Activated CD8-positive, alpha-beta memory T cell treated with anti-CD3 and anti-CD28 coated beads, Interleukin-2, amount 50 U/mL, for 48 hours (primary cell): Measurements from ENCODE around the gene NR1I3.
A peak's percentile ranks its signal among the peaks of the same experiment; 100 is the strongest.

Source experiments
- DNase-seq: peaks from one replicate; pipeline ENCODE4 v3.0.0-alpha.2; 2020

The NR1I3 gene

DNA sequence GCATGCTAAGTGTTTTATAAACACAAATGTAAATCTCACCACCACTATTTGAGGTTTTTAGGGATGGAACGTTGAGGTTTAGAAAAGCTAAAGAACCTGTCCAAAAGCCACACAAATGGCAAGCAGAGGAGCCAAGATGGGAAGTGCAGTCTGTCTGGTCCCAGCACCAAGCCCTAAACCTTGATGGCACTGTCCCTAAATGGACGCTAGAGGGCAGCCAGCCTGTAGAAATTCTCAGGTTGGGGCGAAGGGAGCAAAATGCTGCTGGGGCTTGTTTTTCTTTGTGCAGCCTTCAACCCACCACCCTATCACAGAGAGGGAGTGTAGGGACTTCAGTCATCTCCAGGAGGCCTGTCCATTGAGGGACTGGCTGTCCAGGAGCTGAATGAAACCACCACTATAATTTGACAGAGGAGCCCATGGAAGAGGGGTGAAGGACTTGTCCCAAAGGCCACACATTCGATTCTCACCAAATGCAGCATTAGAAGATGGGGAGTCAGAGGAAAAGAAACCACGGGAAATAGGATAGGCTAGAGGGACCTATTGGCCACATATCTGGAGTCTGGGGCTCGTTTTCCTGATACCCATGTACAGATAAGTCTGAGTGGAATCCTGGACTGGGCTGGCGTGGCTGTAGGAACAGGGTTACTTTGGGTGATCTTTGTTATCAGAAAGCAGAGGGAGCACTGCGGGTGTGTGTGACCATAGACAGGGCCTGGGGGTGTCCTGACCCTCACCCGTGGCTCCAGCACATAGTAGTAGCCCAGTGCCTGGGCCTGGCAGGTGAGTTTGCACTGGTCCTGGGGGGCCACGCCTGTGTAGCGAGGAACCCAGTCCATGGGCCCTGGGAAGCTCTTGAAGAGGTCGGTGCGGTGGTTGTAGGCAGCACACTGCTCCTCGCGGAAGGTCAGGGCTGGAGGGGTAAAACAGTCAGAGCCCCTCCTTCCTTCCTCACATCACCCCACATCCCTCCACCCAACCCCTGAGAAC, 45.2 kb downstream of the NR1I3 start:
- peak; percentile 77 for DNase-seq

DNA sequence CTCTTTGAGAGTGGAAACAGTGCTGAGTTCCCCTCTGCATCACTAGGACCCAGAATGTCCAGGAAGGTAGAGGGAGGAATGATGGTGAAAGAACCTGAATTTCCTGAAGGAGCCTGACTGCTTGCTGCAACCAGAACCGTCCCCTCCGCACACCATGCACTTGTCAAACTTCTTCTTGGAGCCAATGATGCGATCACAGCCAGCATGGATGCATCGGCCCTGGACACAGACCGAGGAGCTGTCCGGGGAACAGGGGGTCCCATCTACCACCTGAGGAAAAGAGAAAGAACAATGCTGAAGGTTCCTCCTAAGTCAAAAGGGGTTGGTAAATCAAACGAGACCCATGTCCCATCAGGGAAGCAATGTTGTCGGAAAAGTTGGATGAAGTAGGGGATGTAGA, 46.0 kb downstream of the NR1I3 start:
- DNase-seq = no peak

DNA sequence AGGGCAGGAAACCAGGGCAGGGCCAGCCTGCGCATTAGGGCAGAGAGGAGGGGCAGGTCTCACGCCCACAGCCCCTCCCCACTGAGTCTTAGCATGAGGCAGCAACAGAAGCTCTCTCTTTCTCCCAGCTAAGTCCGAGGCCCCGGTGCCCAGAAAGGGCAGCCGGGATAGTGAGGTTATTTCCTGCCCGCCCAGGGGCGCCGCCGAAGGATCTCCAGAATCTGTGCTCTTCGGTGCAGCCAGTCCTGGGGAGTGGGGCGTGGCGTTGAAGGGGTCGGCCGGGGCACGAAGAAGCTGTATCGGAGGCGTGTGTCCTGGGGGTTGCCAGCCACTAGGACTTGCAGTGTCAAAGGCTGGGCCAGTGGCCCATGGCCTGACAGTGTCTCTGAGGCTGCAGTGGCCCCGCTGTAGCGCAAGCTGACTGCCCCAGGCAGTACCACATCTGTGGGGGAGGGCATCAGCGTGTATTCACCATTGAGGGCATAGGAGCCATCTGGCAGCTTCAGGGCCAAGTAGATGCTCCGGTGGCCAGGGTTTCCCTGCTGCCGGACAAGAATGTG, 47.0 kb downstream of the NR1I3 start:
- no peak for DNase-seq

DNA sequence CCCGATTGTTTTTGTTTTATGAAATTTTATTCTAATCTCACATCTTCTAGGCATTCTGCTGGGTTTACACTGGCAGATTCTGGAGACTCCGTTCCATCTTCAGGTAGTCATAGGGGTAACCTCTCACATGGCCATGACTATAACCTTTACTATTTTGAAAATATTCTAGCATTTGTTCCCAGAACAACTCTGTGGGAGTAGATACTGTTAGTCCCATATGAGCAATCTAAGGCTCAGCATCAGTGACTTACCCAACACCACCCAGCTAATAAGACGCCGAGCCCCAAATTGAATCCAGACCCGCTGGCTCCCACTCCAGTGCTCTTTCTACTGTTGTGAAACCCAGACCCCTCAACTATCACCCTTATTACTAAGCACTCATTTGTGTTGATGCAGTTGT, 49.0 kb downstream of the NR1I3 start:
- DNase-seq = no peak

DNA sequence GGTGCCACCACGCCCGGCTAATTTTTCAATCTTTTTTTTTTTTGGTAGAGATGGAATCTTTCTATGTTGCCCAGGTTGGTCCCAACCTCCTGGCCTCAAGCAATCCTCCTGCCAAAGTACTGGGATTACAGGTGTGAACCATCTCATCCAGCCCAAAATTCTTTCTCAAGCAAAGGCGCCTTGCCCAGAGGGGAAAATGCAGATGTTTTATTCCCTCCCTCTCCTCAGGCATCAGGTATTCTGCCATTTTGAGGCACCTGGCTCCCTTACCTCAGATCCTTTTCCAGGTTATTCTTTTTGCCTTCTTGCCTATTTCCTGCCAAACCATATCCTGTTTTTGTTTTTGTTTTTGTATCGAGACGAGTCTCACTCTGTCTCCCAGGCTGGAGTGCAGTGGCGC, 49.6 kb downstream of the NR1I3 start:
- no peak for DNase-seq

DNA sequence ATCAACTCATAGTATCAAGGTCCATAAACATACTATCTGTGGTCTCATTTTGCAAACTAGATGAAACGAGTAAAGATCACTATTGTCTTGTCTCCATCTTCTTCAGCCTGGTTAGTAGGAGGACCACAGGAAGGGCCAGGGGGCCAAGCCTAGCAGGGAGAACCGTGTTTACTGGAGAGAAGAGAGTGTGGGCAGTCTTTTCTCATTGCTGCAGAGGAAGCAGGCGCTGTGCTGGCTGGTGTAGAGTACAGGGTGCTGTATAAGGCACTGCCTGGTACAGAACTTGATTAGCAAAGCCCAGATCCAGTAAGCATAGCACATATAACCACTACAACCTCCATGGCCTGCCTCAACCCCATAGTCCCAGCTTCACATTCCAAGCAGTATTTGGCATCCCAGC, 50.7 kb downstream of the NR1I3 start:
- DNase-seq = no peak

DNA sequence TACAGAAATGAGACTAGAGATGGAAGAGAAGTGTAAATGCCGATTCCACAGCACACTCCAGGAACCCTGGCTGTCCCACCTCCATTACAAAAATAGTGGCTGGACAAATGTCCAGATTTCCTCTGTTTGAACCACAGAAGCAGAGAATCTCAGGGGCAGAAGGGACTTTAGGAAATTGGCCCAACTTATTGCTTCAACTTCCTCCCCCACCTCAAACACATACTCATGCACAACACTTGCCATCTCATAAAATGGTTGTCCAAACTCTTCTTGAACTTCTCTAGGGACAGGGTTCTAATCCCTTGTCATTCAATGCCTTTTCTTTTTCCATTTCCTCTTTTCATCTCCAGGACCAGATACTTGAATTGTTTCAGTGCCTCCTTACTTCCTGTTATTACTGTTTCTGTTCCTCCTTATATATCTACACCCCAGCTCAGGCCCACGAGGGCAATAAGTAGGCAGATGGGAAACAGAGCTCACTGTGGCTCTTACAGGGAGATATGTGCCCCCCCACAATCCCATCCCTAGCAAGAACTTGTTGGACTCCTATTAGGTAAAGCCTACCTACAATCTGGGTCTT, 52.2 kb downstream of the NR1I3 start:
- DNase-seq = no peak

DNA sequence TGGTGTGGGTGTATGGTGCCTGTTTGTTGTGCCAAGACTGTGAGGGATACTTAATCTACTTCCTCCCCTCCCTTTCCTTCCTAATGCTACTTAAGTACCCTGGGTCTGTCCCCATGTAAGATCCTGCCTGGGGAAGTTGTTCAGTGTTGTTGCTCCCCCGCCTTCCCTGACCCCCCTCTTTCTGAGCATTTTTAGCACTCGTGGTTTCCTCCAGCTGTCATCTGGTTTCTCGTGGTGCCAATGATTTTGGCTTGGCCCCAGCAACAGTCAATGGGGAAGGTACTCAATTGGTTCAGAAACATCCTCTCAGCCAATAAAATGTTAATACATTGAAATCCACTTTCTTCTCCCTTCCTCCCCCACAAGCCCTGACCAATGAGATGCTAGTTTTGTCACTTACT, 52.7 kb downstream of the NR1I3 start:
- DNase-seq = no peak

DNA sequence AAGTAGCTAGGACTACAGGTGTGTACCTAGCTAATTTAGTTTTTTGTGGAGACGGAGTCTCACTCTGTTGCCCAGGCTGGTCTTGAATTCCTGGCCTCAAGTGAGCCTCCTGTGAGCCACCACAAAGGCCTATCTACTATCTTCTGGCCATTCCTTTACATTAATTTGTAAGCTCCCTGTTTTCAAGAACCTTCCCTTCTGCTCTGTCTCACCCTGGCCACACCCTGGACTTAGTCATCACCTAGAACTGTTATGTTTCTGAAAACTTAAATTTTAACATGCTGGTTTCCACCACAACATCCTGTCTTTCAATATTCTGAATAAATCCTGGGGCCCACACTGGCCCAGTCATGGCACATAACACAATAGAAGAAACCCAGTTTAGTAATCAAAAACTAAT, 55.8 kb downstream of the NR1I3 start:
- no peak for DNase-seq

DNA sequence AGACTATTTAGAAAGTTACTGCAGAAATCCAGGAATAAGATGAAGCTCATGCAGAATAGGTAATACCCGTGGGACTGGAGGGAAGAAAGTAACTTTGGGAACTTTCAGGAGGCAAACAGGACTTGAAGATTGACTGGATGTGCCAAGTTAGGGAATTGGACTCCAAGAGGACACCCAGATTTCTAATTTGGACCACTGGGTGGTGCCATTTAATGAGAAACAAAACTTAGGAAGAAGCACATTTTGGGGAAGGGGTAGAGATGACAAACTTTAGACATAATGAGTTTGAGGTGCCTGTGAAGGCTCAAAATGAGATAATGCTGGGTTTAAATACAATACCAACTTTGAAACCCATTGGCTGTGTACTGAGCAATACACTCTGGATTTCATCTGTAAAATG, 57.4 kb downstream of the NR1I3 start:
- no peak for DNase-seq

DNA sequence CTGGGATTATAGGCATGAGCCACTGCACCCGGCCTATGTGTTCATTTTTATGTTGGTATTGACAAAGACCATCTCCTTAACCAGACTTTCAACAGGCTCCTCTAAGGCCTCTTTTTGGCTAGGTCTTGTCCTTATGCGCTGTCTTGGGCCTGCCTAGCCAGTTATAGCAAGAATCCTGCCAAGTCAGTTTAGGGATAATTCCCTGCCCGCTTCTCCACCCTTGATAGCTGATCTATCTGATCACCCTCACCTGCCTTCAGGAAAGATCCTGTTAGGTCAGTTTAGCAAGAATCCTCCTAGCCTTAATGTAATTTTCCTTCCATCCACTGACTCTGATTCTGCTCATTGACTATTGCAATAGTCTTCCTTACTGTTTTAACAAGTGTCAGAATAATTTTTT, 58.3 kb downstream of the NR1I3 start:
- DNase-seq = no peak
